Hepatocyte (in vitro differentiated cells): ENCODE results near the gene POLD2. TPM values are rescaled to one million over a fixed set of nuclear protein-coding genes. Genes with fewer than 3 reads are reported as not detected.

Experiments used
- DNase-seq: peaks from one replicate; pipeline ENCODE4 v3.0.0-alpha.2; 2016; ENCODE audit warnings: low spot score
- H2AFZ ChIP-seq: fragments of 200-600 bp; sonication (generic); 2 replicates; pipeline ENCODE4 v1.6.0; 2016; ENCODE audit warnings: antibody characterized with exemption, mild to moderate bottlenecking
- H3K27ac ChIP-seq: fragments of 200-600 bp; sonication (generic); 2 replicates; pipeline ENCODE4 v1.5.1; 2016; ENCODE audit warnings: mild to moderate bottlenecking
- H3K27me3 ChIP-seq: fragments of 200-600 bp; sonication (generic); 2 replicates; pipeline ENCODE4 v1.6.1; 2016
- H3K36me3 ChIP-seq: fragments of 200-600 bp; sonication (generic); replicated peaks from 2 replicates; pipeline ENCODE4 v1.5.1; 2016; ENCODE audit warnings: low read depth; ENCODE audit not compliant: insufficient read depth
- H3K4me1 ChIP-seq: fragments of 200-600 bp; sonication (generic); 2 replicates; pipeline ENCODE4 v1.5.1; 2016; ENCODE audit warnings: mild to moderate bottlenecking, moderate library complexity; ENCODE audit not compliant: insufficient read depth
- H3K4me2 ChIP-seq: fragments of 200-600 bp; sonication (generic); 2 replicates; pipeline ENCODE4 v1.6.0; 2016
- H3K4me3 ChIP-seq: fragments of 200-600 bp; sonication (generic); 2 replicates; pipeline ENCODE4 v1.5.1; 2016; ENCODE audit warnings: mild to moderate bottlenecking
- H3K79me2 ChIP-seq: fragments of 200-600 bp; sonication (generic); 2 replicates; pipeline ENCODE4 v1.6.0; 2017; ENCODE audit warnings: mild to moderate bottlenecking
- H3K9me2 ChIP-seq: fragments of 200-600 bp; sonication (generic); replicated peaks from 2 replicates; pipeline ENCODE4 v1.6.0; 2017; ENCODE audit warnings: mild to moderate bottlenecking; ENCODE audit not compliant: insufficient read depth
- H3K9me3 ChIP-seq: fragments of 200-600 bp; sonication (generic); 2 replicates; pipeline ENCODE4 v1.5.1; 2016; ENCODE audit warnings: low read depth, mild to moderate bottlenecking
- H4K20me1 ChIP-seq: fragments of 200-600 bp; sonication (generic); 2 replicates; pipeline ENCODE4 v1.6.0; 2016; ENCODE audit warnings: mild to moderate bottlenecking; ENCODE audit not compliant: insufficient read depth, poor library complexity, severe bottlenecking
- EZH2 ChIP-seq: fragments of 200-600 bp; sonication (generic); IDR thresholded peaks from 2 replicates; pipeline ENCODE4 v1.6.1; 2016; ENCODE audit warnings: antibody characterized with exemption, mild to moderate bottlenecking, borderline replicate concordance
- EZH2phosphoT487 ChIP-seq: fragments of 200-600 bp; sonication (generic); IDR thresholded peaks from one replicate; pipeline ENCODE4 v1.6.1; 2018; ENCODE audit warnings: antibody characterized with exemption, mild to moderate bottlenecking, low read depth, moderate library complexity; ENCODE audit not compliant: unreplicated experiment, severe bottlenecking
- WGBS: methylation state at CpG from one replicate; pipeline ENCODE4 v1.1.6; 2016; ENCODE audit warnings: low lambda C conversion rate; ENCODE audit errors: missing lambda C conversion rate; 5-methylcytosine and 5-hydroxymethylcytosine counted together
- polyA plus RNA-seq: library from polyadenylated mRNA; unstranded; fragments of >200 nt; fragmentation: Nextera tagmentation; extraction: Ambion mirVana; gene quantifications from 2 replicates; pipeline ENCODE4 v1.2.1, GENCODE V29; 2016
- total RNA-seq: library from RNA; depleted of rRNA; stranded (reverse); fragments of >200 nt; gene quantifications from 2 replicates; pipeline ENCODE4 v1.2.3, GENCODE V29; 2014
- TF ChIP-seq, protein P1 (sequence below): fragments of 200-600 bp; sonication (generic); IDR thresholded peaks from 2 replicates; pipeline ENCODE4 v1.5.1; 2016; ENCODE audit warnings: antibody characterized with exemption, mild to moderate bottlenecking; ENCODE audit not compliant: poor library complexity

POLD2 gene
- total and polyA plus RNA-seq, 2 experiments from 2014 or later = 59.9 to 110 TPM

DNA sequence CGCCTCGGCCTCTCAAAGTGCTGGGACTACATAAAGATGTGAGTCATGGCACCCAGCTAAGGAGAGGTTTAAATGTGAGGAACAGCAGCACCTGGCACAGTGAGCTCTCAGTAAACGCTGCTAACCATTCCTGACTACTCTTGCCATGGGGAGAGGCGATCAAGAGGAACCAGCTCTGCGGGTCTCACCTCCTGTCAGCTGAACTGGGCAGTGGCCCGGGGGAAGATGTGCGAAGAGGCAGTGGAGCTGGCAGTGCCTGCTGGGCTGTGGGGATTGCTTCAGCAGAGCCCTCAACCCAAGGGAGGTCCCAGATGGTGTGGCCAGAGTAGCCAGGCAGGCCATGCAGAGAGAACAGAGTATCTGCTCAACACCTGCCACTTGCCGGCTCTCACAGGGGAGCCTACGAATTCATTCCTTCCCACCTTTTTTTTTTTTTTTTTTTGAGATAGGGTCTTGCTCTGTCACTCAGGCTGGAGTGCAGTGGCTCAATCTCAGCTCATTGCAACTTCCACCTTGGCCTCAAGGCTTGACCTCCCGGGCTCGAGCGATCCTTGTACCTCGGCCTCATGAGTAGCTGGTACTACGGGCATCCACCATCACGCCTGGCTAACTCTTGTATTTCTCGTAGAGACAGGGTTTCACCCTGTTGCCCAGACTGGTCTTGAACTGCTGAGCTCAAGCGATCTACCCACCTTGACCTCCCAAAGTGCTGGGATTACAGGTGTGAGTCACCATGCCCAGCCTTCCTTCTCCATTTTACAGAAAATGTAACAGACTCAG is 47.9 kb downstream of the POLD2 start:
- Histone ChIP-seq H3K4me1 (peaks cover 9% of the 10 kb centered on the region), H4K20me1 (no peaks in the 10 kb centered on the region), H3K4me3 (no peak overlapping the region), H3K27me3 (no peaks in the 10 kb centered on the region), H3K9me2 (no peaks in the 10 kb centered on the region), H2AFZ (no peak overlapping the region), H3K27ac (no peak overlapping the region), H3K36me3 (no peaks in the 10 kb centered on the region), H3K79me2 (no peaks in the 10 kb centered on the region), H3K4me2 (no peak overlapping the region), H3K9me3 (no peaks in the 10 kb centered on the region)
- 88% methylated on average over 17 of the region's 17 CpGs for WGBS
- DNase-seq = no peak
- no peak for TF ChIP-seq EZH2phosphoT487
- TF ChIP-seq, protein P1, sequence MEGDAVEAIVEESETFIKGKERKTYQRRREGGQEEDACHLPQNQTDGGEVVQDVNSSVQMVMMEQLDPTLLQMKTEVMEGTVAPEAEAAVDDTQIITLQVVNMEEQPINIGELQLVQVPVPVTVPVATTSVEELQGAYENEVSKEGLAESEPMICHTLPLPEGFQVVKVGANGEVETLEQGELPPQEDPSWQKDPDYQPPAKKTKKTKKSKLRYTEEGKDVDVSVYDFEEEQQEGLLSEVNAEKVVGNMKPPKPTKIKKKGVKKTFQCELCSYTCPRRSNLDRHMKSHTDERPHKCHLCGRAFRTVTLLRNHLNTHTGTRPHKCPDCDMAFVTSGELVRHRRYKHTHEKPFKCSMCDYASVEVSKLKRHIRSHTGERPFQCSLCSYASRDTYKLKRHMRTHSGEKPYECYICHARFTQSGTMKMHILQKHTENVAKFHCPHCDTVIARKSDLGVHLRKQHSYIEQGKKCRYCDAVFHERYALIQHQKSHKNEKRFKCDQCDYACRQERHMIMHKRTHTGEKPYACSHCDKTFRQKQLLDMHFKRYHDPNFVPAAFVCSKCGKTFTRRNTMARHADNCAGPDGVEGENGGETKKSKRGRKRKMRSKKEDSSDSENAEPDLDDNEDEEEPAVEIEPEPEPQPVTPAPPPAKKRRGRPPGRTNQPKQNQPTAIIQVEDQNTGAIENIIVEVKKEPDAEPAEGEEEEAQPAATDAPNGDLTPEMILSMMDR = no peak
- no peak for TF ChIP-seq EZH2

DNA sequence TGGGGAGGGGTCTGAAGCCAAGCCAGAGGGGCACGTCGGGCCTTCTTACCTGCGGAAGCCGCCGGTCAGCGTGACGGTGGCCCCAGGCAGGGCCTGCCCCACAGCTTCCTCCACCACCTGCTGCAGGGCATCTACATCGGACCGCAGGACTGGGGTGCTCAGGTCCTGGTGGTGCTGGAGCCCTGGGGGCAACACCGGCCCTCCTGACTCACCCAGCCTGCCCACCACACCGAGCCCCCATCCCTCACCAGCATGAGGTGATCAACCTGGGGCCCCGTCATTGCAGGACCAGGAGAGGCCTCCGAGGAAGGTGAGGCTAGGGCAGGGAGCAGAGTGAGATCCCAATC is 49.0 kb downstream of the POLD2 start:
- H3K27me3 ChIP-seq = no peaks in the 10 kb centered on the region
- no peak overlapping the region for H3K4me2 ChIP-seq
- 91% methylated on average over 13 of the region's 13 CpGs for WGBS
- H3K79me2 ChIP-seq = no peaks in the 10 kb centered on the region
- no peak overlapping the region for H3K4me3 ChIP-seq
- no peaks in the 10 kb centered on the region for H3K9me3 ChIP-seq
- H2AFZ ChIP-seq = no peak overlapping the region
- no peak overlapping the region for H3K27ac ChIP-seq
- no peaks in the 10 kb centered on the region for H4K20me1 ChIP-seq
- H3K36me3 ChIP-seq = no peaks in the 10 kb centered on the region
- no peak for DNase-seq
- TF ChIP-seq, protein P1 = no peak
- TF ChIP-seq EZH2 (no peak), EZH2phosphoT487 (no peak)
- H3K4me1 ChIP-seq = peaks cover 9% of the 10 kb centered on the region
- no peaks in the 10 kb centered on the region for H3K9me2 ChIP-seq

DNA sequence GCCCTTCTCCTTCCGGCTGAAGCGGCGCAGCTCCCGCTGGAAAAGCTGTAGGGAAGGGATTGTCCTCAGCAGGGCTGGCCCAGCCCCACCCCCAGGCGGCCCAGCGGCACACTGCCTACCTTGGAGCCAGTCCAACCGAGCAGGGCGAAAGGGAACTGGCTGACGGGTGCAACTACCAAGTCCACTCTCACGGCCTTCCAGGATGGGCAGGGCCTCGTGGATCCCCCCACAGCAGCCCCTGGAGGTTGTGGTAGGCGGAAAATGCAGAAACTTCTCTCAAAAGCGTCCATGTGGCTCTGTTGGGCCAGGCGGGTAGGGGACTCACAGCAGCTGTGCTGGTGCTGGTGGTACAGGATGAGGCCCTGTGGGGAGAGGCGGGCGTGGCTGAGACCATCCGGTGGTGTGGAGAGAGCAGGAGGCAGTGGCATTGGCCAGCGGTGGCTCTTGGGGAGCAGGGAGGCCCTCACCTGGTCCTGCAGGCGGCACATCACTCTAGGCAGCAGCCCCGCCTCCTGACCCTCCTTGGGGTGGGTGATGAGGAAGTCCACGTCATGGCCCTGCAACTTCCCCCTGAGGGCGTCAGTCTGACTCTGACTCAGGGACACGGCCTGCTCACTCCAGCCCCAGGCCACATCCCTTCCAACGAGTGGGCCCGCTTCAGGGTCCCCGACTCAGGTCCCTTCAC is 49.5 kb downstream of the POLD2 start:
- peaks cover 9% of the 10 kb centered on the region for H3K4me1 ChIP-seq
- H3K79me2 ChIP-seq = no peaks in the 10 kb centered on the region
- H4K20me1 ChIP-seq = no peaks in the 10 kb centered on the region
- H3K9me3 ChIP-seq = no peaks in the 10 kb centered on the region
- WGBS = 91% methylated on average over 23 of the region's 26 CpGs
- TF ChIP-seq EZH2phosphoT487 (no peak), EZH2 (no peak)
- TF ChIP-seq, protein P1 = no peak
- no peaks in the 10 kb centered on the region for H3K27me3 ChIP-seq
- H3K9me2 ChIP-seq = no peaks in the 10 kb centered on the region
- no peak overlapping the region for H3K4me2 ChIP-seq
- H3K4me3 ChIP-seq = no peak overlapping the region
- no peak for DNase-seq
- no peaks in the 10 kb centered on the region for H3K36me3 ChIP-seq
- no peak overlapping the region for H2AFZ ChIP-seq
- no peak overlapping the region for H3K27ac ChIP-seq
